CMK (cell line): Measurements from ENCODE around the gene PTRH1.

Experiments
- DNase-seq: peaks from one replicate; pipeline ENCODE4 v3.0.0-alpha.2; 2010; ENCODE audit warnings: low read depth

PTRH1 gene

DNA sequence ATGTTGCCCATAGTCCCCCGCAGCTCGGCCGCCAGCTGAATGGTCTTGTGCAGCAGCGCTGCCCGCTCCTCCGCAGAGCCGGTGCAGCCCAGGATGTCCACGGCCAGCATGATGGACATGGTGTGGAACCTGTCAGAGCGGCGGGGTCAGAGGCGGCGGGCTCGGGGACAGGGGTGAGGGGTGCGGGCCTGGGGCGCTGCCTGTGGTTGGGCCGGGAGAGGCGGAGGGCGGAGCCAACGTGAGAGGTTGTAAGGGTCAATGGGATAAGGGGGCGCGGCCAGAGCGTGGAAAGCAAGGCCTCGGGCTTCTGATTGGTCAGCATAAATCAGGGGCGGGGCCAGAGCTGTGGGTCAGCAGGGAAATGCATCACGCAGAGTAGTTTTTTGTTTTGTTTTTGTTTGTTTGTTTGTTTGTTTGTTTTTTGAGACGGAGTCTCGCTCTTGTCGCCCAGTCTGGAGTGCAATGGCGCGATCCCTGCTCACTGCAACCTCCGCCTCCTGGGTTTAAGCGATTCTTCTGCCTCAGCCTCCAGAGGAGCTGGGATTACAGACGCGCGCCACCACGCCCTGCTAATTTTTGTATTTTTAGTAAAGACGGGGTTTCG, 26.5 kb upstream of the PTRH1 start:
- DNase-seq, result no peak

DNA sequence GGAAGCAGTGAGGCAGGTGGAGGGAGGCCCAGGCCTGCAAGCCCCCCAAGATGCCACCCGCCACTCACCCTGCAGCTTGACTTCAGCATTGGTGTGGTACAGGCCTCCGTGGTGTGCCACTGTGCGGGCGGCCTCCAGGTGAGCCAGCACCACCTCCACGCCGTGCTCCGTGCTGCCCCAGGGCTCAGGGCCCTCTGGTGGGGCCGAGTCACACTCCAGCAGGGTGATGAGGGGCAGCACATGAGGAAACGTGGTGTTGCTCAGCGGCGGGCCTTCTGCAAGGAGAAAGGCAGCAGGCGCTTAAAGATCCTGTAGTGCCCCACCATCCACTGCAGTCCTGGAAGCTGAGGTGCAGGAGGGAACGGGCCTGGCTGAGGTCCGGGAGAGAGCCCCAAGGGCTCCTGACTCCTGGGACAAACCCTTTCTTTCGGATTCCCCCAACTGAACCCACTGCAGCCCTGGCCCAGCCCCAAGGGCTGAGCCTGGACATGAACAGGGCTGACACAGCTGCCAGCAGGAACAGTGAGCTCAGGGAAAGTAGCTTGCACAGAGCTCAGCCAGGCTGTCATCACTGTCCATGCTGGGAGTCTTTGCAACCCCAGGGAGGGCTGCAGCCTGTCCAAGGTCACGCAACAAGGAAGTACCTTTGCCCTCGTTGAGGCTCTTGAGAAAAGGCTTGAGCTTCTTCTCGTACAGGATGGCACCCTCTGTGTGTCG, 24.3 kb upstream of the PTRH1 start:
- no peak for DNase-seq

DNA sequence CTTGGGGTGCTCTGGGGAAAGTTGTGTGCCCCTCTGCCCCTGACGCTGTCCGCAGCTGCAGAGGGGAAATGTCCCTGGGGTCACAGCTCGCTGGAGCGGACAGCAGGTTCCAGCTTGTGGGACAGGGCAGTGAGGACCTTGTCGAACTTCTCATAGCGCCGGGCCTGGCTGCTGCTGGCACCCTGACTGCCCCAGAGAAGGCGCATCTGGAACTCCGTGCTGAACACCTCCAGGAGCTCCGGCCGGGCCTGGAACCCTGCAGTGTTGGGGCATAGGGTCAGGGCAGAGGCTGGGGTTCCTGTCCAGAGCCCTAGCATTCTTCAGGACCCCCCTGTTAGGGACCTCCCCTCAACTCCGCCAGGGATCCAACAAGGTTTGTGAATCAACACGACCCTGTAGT, 23.2 kb upstream of the PTRH1 start:
- DNase-seq, result no peak

DNA sequence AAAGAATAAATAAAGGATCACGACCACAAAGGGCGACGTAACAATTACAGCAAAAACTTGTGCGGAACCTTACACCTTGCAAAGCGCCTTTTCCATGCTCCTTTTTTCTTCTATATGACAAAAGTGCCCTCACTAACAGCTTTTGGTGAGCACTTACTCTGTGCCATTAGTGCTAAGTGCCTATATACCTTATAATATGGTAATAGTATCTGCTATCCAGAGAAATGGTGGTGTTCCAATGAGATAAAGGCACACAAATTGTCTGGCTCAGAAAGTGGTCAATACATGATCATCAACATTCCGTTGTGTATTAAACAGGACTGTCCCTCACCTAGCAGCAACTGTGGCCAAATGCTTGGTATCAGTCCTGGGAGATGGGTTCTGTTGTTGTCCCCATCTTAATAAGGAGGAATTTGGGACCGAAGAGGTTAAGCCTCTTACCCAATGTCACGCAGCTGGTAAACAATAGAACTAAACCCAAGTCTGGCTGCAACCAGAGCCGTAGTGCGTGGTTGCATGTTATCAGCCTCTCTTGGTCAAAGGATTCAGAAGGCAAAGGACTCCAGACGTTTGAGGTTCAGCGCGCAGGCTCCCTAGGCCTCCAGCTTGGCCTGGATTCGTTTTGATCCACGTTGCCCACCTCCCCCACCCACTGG, 20.2 kb upstream of the PTRH1 start:
- DNase-seq, result no peak

DNA sequence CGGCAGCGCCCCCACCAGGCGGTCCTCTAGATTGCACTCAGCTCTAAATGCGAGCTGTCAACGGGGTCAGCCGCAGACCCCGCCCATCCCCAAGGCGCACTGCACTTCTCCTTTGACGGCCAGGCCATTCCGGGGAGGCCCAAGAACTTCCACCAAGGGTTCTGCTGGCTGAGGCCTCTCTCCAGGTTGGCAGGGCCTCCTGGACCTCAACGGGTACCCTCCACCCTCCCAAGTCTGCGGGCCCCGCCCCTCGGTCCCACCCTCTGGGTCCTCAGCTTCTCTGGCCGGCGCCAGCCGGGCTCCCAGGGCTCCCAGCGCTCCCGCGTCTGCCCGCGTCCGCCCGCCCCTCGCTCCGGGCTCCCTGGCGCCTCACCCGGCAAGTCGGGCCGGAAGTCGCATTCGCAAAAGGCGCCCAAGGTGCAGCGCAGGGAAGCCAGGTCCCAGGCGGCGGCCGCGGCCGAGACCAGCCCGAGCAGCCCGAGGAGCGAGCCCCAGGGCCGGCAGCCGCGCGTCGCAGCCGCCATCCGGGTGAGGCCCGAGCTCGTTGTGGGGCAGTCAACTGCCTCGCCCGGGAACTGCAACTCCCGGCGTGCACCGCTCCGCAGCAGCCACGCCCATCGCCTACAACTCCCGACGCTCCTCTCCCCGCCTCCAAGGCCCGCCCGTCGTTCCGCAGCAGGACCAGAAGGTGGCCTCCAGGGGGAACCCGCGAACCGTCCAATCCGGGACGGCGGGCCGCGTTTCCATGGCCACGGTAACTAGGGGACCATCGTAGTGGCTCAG, 19.5 kb upstream of the PTRH1 start, which contains the start of gene TOR2A:
TSS of gene TOR2A (minus strand) at position 548 of the 783 bp plus-strand sequence. CDS start at position 524, 24 bp downstream.
- DNase-seq, result peak; percentile 92

DNA sequence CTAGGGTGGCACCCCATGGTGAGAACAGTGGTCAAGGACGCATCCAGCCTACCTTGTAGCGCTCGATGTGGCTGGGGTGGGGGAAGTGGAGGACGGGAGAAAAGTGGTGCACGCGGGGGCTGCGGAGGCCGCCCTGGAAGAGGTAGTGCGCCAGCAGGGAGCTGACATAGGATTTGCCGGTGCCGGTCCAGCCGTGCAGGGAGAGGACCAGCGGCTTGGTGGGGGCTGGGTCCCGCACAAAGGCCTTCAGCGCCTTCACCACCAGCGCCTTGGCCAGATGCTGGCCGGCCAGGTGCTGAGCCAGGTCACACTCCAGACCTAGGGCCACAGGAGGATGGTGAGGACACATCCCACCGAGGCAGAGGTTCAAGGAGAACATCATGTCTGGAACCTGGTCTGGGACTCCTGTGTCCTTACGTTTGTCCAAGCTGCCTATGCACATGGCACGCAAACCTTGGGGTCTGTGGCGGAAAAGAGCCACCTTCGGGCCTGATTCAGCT, 18.8 kb upstream of the PTRH1 start:
- no peak for DNase-seq

DNA sequence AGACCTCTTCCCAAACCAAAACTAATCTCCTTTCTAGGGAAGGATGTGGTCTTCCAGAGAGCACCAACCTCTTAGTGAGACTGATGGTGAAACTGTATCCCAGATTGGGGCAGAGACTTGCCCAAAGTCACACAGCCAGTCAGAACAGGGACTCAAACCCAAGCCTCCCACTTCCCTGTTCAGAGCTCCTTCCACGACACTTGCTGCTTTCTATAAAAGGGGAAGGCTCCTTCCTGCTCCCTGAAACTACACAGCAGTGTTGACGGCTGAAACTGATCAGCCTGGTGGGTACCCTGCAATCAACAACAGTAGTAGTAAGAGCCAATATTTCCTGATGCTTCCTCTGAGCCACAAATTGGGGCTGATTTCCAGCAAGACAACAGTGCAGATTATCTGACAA, 18.2 kb upstream of the PTRH1 start:
- no peak for DNase-seq

DNA sequence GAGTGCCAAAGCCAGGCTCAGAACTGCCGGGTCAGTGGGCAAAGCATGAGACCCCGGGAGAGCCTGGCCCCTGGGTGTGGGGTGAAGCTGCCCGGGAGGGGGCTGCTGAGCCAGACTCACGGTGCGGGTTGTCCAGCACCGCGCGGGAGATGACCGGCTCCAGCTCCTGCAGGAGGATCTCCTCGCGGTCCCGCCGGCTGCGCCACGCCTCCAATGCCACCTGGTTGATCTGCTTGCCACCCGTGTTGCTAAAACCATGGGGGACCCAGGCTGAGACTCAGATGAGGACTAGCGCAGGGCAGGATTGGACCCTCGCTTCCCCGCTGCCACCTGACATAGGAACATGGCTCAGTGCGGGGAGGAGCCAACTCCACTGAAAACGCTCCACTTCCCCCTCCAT, 17.0 kb upstream of the PTRH1 start:
- no peak for DNase-seq

DNA sequence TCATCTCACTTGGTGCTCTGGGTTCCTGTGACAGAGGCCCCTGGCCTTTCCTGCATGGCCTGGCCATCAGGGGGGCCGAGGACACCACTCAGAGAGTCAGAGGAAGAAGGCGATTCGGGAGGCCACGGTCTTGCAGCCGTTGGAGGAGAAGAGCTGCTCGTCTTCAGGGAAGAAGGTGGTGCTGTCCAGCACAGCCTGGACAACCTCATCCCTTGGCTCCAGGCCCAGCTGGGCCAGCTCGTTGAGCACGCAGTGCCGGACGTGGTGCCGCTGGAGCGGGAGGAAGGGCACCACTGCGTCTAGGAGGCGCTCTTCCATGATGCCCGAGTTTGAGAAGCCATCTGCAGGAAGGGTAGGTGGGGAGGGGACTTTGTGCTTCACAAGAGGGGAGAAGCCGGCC, 16.5 kb upstream of the PTRH1 start:
- DNase-seq, result no peak

DNA sequence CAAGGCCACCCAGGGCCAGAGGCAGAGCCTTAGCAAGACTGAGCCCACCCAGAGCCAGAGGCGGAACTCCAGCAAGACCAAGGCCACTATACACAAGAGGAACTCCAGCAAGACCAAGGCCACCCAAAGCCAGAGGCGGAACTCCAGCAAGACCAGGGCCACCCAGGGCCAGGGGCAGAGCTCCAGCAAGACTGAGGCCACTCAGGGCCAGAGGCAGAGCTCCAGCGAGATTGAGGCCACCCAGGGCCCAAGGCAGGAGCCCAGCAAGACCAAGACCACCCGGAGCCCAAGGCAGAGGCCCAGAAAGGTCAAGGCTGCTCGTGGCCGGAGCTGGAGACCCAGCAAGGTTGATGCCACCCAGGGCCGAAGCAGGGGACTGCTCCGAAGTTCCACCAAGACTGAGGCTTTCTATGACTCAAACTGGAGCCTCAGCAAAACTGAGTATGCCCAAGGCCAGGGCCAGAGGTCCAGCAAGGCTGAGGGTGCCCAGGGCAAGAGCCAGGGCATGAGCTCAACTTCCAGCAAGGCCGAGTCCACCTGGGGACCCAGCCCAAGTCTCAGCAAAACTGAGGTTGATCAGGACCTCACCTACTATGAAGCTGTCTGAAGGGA, 15.4 kb upstream of the PTRH1 start:
- DNase-seq, result no peak

DNA sequence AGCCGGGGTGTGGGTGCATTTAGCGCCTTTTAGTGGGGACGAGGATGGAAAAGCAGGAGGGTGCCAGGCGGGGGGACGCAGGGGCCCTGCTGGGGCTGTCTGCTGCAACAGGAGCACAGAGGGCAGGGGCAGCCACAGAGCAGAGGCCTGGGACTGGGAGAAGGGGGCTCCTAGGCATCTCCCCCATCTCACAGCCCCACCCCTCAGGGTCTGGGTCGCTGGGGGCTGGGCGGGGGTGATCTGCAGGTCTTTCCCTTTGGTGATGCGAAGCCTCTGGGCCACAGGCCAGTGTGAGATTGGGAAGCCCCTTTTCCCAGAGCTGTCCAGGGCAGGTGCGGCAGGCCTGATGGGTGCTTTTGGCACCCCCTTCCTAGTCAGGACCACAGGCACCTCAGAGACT, 14.8 kb upstream of the PTRH1 start:
- DNase-seq, result no peak

DNA sequence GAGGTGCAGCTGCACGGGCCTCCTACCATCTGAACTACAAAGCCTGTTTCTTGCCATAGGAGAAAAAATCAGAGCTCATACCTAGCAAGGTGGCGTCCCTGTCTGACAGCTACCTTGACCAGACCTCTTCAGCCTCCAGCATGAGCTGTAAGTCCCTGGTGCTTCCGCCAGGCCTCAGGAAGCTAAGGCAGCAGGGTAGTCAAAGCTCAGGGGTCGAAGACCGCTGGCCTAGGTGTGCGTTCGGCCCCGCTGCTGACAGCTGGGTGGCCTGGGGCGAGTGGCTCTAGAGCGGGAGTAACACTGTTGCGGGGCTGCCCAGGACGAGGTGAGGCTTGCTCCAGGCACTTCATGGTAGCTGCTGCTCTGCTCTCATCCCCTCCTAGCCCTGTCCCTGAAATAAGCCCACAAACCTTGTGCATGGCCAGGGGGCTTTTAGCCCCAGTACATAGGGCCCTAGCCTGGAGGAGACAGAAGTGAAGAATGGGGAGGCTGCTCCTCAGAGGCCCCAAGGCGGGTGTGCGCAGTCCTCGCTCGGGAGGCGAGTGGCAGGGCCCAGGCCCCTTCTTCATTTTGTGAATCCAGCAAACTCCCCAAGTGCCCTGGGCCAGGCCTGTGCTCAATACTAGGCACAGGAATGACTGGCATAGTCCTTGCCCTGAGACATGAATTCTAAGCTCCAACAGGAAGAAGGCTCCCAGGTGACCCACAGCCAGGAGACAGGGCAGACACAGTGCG, 14.2 kb upstream of the PTRH1 start:
- no peak for DNase-seq

DNA sequence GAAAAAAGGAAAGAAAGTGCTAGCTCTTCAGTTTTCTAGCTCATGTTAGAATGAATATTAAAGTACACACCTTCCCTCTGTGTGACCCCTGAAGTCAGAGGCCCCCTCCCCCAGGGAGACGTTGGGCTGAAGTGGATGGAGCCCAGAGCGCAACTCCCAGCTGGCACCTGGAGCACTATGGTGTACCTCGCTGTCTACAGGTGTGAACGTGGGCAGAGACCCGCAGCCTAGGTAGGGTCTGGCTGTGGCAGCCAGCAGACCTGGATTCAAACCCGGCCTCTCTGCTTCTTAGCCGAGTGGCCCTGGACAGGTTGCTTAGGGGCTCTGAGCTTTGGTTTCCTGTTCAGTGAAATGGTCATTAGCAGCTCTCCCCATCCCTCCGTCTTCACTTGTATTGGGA, 13.3 kb upstream of the PTRH1 start:
- no peak for DNase-seq

DNA sequence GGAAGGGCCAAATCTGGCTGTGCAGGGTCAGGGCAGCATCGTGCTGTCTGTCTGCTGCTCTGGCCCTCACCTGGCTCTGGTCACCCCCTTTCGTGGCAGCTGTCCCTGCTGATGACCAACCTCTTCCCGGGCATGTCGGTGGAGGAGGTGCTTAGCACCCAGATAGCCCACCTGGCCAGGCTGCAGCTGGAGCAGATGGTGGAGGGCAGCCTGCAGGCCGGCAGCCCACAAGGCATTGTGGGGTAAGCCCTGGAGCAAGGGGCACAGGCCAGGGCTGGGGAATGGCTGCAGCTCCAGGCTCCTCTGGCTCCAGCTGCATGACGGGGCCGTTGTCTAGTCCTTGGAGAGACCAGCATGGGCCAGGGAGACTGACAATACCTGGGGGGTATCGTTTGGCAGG, 11.4 kb upstream of the PTRH1 start:
- DNase-seq, result no peak

DNA sequence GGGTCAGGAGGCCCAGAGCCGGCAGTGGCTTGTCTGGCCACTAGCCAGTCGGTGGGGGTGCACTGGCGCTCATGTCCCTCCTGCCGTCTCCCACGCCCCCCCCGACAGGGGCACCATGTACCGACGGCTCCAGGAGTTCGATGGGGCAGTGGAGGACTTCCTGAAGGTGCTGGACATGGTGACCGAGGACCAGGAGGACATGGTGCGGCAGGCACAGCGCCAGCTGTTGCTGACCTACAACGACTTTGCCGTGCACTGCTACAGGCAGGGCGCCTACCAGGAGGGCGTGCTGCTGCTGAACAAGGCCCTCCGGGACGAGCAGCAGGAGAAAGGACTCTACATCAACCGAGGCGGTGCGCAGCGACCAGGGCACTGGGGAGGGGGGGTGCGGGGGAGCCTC, 8.5 kb upstream of the PTRH1 start:
- DNase-seq, result no peak

DNA sequence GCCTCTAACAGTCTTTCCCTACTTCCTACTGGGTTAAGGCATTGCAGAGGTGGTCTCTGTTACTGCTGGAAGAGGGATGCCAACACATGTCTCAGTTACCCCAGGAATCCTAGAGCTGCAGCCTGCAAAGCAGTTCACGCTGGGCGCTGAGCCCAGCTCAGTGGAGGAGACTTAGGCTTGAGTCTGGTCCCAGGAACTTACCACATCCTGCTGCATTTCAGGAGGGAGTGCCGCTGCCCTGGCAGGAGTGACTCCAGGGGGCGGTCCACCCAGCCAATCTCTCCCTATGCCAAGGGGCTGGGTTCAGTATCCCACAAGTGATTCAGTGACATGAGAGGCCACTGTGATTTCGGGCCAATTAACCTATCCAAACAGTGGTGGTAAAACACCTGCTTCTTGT, 8.0 kb upstream of the PTRH1 start:
- no peak for DNase-seq

DNA sequence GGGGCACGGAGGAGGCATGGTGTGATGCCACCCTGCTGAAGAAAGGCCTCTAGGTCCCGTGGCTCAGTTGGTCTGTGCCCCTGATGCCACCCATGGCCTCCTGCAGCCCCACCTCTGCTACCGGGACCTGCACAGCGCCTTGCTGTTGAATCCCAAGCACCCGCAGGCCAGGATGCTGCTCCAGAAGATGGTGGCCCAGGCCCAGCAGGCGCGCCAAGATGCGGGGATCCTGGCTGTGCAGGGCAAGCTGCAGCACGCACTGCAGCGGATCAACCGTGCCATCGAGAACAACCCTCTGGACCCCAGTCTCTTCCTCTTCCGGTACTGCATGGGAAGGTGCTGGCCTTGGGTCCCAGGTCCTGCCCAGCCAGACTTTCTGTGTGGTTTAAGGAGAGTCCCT, 7.5 kb upstream of the PTRH1 start:
- DNase-seq, result no peak

DNA sequence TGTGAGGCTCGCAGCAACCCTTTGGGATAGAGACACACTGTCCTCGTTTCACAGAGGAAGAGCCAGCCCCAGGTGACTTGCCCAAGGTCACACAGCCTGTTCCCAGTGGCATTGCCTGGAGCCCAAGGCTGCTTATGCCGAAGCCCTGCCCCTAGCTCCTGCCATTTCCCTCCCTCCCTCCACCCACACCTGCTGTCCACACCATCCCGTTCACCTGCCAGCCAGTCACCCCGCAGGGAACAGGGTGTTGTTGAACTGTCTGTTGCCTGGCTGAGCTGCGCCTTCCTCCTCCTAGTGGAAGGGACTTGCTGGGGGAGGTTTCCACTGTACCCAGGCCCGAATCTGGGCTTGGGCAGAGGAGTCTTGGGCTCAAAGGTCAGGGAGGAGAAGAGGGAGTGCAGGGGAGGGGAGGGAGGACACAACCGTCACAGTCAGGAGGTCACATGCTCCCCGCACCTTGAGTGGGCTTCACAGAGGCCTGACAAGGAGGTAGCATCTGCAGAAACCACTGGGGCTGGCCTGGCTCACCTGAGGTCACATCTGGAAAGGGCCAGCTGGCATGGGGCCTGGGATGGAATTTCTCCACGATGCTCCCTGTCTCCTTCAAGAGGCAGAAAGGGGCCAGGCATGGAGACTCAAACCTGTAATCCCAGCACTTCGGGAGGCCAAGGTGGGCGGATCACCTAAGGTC, 6.7 kb upstream of the PTRH1 start:
- DNase-seq, result no peak

DNA sequence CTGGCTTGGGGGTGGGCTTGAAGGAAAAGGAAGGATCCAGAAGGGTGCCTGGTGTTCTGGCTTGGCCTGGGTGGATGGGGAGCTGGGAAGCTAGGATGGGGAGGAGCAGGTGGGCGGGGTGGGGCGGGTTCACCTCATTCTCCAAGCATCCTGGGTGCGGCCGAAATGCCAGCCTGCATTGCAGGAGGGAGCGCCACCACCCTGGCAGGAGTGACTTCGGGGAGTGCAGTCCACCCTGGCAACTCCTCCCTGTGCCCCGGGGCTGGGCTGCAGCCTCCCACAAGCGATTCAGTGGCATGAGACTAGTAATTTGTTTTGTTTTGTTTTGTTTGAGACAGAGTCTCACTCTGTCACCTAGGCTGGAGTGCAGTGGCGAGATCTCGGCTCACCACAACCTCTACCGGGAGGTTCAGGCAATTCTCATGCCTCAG, 5.9 kb upstream of the PTRH1 start:
- no peak for DNase-seq

DNA sequence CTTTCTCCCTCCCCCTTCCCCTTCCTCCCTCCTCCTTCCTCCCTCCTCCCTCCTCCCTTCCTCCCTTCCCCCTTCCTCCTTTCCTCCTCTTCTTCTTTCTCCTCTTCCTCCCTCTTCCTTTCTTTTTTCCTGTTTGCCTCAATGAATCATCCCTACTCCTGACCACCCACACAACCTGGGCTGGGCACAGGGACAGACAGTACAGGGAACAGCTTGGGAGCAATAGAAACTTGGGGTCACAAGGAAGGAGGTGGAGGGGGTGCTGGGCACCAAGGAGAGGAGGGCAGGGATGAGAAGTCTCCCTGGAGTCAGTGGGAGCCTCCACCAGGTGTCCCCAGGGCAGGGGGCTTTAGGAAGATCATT, 5.4 kb upstream of the PTRH1 start:
- DNase-seq, result no peak
